ENCODE measurements around the gene PADI4. TPM values are rescaled to one million over a fixed set of nuclear protein-coding genes. Genes with fewer than 3 reads are reported as not detected.

PADI4 gene
- total and polyA plus RNA-seq, 2 experiments from 2014 or later: not detected

DNA sequence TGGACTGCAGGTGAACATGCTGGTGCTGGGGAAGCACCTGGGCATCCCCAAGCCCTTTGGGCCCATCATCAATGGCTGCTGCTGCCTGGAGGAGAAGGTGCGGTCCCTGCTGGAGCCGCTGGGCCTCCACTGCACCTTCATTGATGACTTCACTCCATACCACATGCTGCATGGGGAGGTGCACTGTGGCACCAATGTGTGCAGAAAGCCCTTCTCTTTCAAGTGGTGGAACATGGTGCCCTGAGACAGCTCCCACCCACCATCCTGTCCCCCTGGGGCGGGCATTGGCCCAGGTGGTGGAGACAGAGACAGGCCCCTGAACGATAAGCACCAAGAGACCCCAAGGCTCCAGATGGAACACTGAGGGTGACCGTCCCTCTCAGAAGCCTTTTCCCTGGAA lies 25.2 kb upstream of the PADI4 start:
- no peak overlapping the region for H3K27ac ChIP-seq
- H3K9me3 ChIP-seq (ENCODE audit: low read depth): no peaks in the 10 kb centered on the region
- H3K4me1 ChIP-seq (ENCODE audit: low read depth): no peaks in the 10 kb centered on the region
- peaks cover 3% of the 10 kb centered on the region for H3K27me3 ChIP-seq
- no peak for TF ChIP-seq CTCF (IDR thresholded peaks at IDR 0.05; ENCODE audit: low read depth, low read length)
- DNase-seq (ENCODE audit: low read depth in 1 of 2, low spot score in 1 of 2): no peak
- H3K36me3 ChIP-seq: no peaks in the 10 kb centered on the region
- H3K4me3 ChIP-seq: no peak overlapping the region

DNA sequence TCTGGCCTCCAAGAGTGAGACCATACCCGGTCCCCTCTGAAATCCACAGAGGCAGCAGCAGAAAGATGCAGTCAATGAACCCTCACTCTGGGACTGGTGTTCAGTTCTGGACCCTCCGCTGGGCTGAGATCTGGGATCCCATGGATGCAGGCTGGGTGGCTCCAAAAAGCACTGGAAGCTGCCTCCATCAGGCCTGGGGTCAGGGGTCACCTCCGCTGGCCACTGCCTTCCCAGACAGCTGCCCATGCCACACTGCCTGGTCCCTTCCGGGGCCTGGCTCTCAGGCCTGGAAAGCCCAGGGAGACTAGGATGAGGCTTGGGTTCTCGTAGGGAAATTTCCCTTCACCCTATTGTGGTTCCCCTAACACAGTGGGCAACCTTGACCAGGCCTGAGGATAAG lies 21.4 kb upstream of the PADI4 start:
- DNase-seq (ENCODE audit: low read depth in 1 of 2, low spot score in 1 of 2): no peak
- Histone ChIP-seq H3K4me1 (ENCODE audit: low read depth) (no peaks in the 10 kb centered on the region), H3K27me3 (peaks cover 3% of the 10 kb centered on the region), H3K36me3 (no peaks in the 10 kb centered on the region), H3K4me3 (no peak overlapping the region), H3K9me3 (ENCODE audit: low read depth) (no peaks in the 10 kb centered on the region), H3K27ac (no peak overlapping the region)
- no peak for TF ChIP-seq CTCF (IDR thresholded peaks at IDR 0.05; ENCODE audit: low read depth, low read length)

DNA sequence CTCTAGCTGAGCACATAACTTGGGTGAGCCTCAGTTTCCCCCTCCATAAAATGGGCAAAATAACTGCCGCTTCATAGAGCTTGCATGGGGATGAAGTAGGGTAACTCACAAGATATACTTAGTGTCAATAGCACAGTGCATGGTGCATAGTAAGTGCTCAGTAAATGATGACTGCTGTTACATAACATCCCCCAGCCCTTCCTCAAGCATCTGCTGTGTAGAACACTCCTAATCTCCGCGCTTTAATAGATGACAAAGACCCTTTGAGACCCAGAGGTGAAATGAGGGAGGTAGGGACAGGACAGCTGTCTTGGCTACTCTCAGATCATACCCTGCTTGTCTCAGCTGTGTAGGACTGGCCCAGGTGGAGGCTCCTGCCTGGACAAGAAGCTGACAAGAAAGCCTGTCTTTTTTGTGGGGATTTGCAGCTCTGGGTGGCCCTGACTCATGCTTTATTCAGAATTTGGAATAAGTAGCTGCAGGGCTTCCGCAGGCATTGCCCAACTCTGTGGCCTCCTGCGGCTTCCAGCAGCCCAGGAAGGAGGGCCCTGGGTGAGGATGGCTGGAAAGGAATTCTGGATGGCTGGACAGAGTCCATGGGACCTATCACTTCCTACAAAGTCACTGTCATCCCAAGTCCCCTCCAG lies 20.7 kb upstream of the PADI4 start:
- TF ChIP-seq CTCF (IDR thresholded peaks at IDR 0.05; ENCODE audit: low read depth, low read length): no peak
- H3K36me3 ChIP-seq: no peaks in the 10 kb centered on the region
- peaks cover 3% of the 10 kb centered on the region for H3K27me3 ChIP-seq
- no peak overlapping the region for H3K27ac ChIP-seq
- H3K9me3 ChIP-seq (ENCODE audit: low read depth): no peaks in the 10 kb centered on the region
- H3K4me1 ChIP-seq (ENCODE audit: low read depth): no peaks in the 10 kb centered on the region
- no peak overlapping the region for H3K4me3 ChIP-seq
- peak in 1 of 2 donors; percentile 88 for DNase-seq (ENCODE audit: low read depth in 1 of 2, low spot score in 1 of 2)

GRCh38 chr1:17289721-17290120 lies 18.3 kb upstream of the PADI4 start:
- no peaks in the 10 kb centered on the region for H3K9me3 ChIP-seq (ENCODE audit: low read depth)
- H3K27me3 ChIP-seq: no peaks in the 10 kb centered on the region

GRCh38 chr1:17290553-17290952 lies 17.4 kb upstream of the PADI4 start:
- Histone ChIP-seq H3K9me3 (ENCODE audit: low read depth) (no peaks in the 10 kb centered on the region), H3K36me3 (no peaks in the 10 kb centered on the region), H3K27me3 (no peaks in the 10 kb centered on the region), H3K27ac (no peak overlapping the region), H3K4me3 (no peak overlapping the region), H3K4me1 (ENCODE audit: low read depth) (no peaks in the 10 kb centered on the region)
- no peak for DNase-seq (ENCODE audit: low read depth in 1 of 2, low spot score in 1 of 2)
- TF ChIP-seq CTCF (IDR thresholded peaks at IDR 0.05; ENCODE audit: low read depth, low read length): no peak

More at GRCh38 chr1:17289721-17290120, 18.3 kb upstream of the PADI4 start:
- Histone ChIP-seq H3K4me1 (ENCODE audit: low read depth) (no peaks in the 10 kb centered on the region), H3K36me3 (no peaks in the 10 kb centered on the region), H3K4me3 (no peak overlapping the region), H3K27ac (no peak overlapping the region)
- TF ChIP-seq CTCF (IDR thresholded peaks at IDR 0.05; ENCODE audit: low read depth, low read length): no peak
- peak in 1 of 2 donors; percentile 25 for DNase-seq (ENCODE audit: low read depth in 1 of 2, low spot score in 1 of 2)

Data from cardiac muscle cell (in vitro differentiated cells and primary cell).